A375 (cell line): ENCODE results near the gene C20orf144. TPM values are rescaled to one million over a fixed set of nuclear protein-coding genes. Genes with fewer than 3 reads are reported as not detected.

Source experiments
- total RNA-seq: library from RNA; depleted of rRNA; stranded (reverse); fragments of >200 nt; shearing (Covaris generic); gene quantifications from 2 replicates; pipeline ENCODE4 v1.2.3, GENCODE V29; 2014; rRNA removed

Gene C20orf144
- 0.04 TPM in 1 of 2 replicates, not detected in the other for total RNA-seq

DNA sequence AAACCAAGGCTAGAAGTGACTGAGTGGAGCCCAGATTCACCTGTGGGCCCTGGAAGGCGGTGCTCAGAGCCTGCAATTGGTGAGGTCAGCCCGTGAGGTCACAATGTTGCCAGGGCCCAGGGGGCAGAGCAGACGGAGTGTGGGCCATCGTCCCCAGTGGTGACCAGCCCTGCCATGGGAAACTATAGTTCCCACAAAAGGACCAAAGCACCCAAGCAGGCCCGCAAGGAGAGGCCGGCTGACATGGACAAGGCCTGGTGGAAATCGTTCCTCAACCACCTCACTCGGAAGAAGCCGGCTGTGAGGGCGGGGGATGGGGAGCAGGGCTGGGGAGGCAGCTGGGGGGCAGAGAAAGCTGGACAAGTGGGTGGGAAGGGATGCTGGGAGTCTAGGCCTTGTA is at the start of gene C20orf144:
Gene C20orf144, plus strand, starts transcription at position 156 of the 400 bp plus-strand sequence. Its CDS starts 19 bp downstream, at position 175.

DNA sequence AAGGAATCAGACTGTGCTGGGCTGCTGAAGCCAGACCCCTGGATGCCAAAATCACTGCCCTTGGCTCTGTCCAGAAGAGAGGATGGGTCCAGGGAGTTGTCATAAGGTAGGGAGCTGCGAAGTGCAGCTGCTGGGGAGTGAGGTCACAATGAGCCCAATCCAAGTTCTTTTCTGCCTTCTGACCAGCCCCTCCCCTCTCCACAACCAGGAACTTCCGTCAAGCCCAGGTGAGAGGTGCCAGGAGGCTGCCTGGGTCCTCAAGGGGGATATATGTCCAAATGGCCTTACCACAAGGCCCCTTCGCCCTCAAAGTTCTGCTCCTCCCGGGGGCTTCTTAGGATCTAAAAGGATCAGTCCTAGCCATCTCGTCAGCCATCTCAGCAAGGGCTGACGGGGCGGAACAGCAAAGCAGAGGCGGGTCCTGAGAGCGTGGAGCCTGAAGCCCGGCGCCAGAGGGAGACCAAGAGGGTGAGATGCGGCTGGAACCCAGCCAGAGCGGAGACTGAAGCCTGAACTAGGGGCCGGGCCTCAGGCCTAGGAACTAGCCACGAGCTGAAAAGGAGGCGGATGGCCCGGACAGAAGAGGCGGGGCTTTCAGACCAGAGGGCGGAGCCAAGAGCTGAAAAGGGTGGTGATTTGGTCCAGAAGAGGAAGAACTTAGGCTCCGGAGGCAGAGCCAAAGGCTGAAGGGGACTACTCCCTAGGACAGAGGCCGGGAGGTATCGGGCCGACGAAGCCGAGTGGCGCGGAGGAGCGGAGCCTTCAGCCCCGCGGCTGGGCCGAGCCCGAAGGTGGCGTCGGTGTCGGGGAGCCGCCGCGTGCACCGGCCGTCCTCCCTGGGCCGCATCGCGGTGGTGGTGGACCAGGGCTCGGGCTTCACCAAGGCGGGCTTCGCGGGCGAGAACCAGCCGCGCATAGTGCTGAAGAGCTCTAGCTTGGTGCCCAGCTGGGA is 4.4 kb downstream of the C20orf144 start, which contains the start of gene ACTL10:
Gene ACTL10, plus strand, starts transcription at position 651 of the 952 bp plus-strand sequence. CDS start 555 bp downstream, outside the sequence.

DNA sequence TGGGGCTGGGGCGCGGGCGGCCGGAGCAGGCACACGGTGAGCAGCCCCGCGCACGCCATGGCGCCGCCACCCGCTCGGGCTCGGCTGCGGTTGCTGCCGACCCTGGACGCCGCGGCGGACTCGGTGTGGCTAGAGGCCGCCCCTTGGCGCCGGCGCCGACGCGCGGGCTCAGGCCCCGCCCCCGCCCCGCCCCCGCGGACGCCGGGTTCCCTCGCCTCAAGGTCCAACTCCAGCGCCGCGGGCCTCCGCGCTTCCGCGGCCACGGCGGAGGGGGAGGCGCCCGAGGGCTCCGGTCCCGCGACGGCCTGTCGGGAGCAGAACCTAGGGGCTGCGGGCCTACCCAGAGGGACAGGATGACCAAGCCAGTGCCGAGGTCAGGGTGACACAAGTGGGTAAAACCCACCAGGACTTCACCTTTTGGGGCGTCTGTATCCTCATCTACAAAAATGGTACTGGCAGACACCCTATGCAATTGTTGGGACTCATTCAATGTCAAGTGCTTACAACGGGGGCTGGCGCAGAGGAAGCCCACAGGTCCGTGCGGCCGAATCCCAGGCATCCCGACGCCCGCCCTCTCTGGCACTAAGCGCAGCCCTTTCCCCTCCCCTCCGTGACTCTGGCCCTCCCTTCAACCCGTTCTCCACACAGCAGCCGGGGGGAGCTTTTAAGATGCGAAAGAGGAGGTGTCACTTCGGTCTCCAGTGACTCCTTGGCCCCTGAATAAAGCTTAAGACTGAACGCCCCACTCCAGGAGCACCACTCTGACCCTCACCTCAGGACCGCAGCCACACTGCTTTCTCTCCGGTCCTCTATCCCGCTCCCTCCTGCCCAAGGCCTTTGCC is 12.4 kb downstream of the C20orf144 start, which contains the start of gene NECAB3:
Gene NECAB3, minus strand, starts transcription at position 135 of the 842 bp plus-strand sequence. Its CDS starts 76 bp downstream, at position 59.

DNA sequence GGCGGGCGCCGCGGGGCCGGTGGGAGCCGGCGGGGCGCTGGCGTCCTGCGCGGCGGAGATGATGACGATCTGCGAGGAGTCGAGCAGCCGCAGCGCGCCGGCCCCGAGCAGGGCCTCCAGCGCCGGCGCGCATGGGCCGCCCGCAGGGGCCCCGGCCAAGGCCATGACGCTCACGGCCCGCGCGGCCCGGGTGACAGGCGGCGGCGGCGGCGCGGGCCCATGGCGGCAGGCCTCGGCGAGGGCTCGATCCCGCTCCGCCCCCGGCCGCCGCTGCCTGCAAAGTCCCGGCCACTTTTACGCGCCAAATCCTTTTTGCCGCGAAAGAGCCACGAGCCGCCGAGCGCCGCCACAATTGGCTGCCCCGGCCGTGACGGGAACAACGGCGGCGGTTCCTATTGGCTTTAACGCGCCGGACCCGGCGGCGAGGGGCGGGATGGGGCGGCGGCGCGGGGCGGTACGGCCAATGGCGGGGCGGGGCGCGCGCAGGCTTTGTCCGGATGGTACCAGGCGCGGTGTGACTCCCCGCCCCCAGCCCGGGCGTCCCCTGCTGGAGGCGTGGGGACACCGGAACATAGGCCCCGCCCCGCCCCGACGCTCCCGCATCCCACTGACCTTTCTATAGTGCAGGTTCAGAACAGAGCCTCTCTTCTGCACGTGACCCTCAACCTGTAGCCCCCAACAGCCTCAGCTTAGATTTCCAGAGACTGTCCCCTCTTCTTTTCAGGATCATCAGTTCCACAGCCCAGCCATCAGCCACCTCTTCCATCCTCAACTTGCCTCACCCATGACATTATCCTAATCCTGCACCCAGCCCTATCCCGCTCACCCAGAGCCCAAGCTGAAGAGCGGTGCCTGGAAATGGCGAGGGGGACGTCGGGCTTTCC is 24.2 kb downstream of the C20orf144 start, which contains the start of gene E2F1:
Gene E2F1, minus strand, starts transcription at position 286 of the 884 bp plus-strand sequence. Its CDS starts 121 bp downstream, at position 165.

Other genes starting within 250 kb of the C20orf144 start
- gene SNTA1, start 218.6 kb upstream of the C20orf144 start, total RNA-seq: 11.2 and 12.4 TPM in 2 replicates
- gene CBFA2T2, start 172.2 kb upstream of the C20orf144 start, total RNA-seq: 3.7 and 4.0 TPM in 2 replicates
- gene ACTL10, start 4.6 kb downstream of the C20orf144 start, total RNA-seq: 9.3 and 9.6 TPM in 2 replicates
- 41.3 and 44.0 TPM in 2 replicates for gene NECAB3, start 12.1 kb downstream of the C20orf144 start, total RNA-seq
- gene E2F1, start 24.1 kb downstream of the C20orf144 start, total RNA-seq: 41.6 and 45.6 TPM in 2 replicates
- 2.6 and 2.9 TPM in 2 replicates for gene PXMP4, start 58.0 kb downstream of the C20orf144 start, total RNA-seq
- 3.0 and 3.9 TPM in 2 replicates for gene ZNF341, start 69.7 kb downstream of the C20orf144 start, total RNA-seq
- 39.5 TPM in 2 replicates for gene CHMP4B, start 149.0 kb downstream of the C20orf144 start, total RNA-seq